ENCODE results near the gene OLFML2A.
A peak's percentile ranks its signal among the peaks of the same experiment; 100 is the strongest.
"Not testable (repeated sequence)": the region's sequence is repeated elsewhere in the genome, so short reads cannot be mapped to it uniquely, and the experiment has no call there.

The OLFML2A gene

GRCh38 chr9:124831642-124832364 is 54.9 kb downstream of the OLFML2A start:
- TF ChIP-seq, protein P1, sequence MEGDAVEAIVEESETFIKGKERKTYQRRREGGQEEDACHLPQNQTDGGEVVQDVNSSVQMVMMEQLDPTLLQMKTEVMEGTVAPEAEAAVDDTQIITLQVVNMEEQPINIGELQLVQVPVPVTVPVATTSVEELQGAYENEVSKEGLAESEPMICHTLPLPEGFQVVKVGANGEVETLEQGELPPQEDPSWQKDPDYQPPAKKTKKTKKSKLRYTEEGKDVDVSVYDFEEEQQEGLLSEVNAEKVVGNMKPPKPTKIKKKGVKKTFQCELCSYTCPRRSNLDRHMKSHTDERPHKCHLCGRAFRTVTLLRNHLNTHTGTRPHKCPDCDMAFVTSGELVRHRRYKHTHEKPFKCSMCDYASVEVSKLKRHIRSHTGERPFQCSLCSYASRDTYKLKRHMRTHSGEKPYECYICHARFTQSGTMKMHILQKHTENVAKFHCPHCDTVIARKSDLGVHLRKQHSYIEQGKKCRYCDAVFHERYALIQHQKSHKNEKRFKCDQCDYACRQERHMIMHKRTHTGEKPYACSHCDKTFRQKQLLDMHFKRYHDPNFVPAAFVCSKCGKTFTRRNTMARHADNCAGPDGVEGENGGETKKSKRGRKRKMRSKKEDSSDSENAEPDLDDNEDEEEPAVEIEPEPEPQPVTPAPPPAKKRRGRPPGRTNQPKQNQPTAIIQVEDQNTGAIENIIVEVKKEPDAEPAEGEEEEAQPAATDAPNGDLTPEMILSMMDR (IDR thresholded peaks at IDR 0.05; ENCODE audit: extremely low read depth, missing control alignments): no peak
- no peak for DNase-seq (ENCODE audit: low spot score)

DNA sequence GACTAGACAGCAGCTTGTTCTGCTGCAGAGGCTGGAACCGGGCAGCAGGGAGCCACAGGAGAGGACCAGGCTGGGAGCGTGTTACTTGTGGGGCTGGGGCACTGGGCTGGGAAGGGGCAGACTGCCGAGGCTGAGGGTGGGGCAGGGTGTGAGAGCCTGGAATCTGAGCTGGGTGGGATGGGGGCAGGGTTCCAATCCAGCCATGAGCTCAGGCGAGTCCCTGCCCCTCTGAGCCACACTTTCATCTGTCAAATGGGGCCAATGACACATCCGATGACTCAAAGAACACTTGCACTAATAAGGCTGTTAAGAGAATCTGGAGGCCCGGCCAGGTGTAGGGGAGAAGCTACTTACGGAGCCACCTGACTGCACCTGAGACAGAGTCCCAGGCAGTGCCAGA is 57.7 kb downstream of the OLFML2A start:
- DNase-seq (ENCODE audit: low spot score): no peak
- TF ChIP-seq, protein P1 (IDR thresholded peaks at IDR 0.05; ENCODE audit: extremely low read depth, missing control alignments): no peak

- no peak for DNase-seq (ENCODE audit: low spot score)
- TF ChIP-seq, protein P1 (IDR thresholded peaks at IDR 0.05; ENCODE audit: extremely low read depth, missing control alignments): no peak
Measured at GRCh38 chr9:124835026-124835557, 58.2 kb downstream of the OLFML2A start.

- not testable (repeated sequence) for DNase-seq (ENCODE audit: low spot score)
Measured at GRCh38 chr9:124838132-124838531, 61.2 kb downstream of the OLFML2A start.

DNA sequence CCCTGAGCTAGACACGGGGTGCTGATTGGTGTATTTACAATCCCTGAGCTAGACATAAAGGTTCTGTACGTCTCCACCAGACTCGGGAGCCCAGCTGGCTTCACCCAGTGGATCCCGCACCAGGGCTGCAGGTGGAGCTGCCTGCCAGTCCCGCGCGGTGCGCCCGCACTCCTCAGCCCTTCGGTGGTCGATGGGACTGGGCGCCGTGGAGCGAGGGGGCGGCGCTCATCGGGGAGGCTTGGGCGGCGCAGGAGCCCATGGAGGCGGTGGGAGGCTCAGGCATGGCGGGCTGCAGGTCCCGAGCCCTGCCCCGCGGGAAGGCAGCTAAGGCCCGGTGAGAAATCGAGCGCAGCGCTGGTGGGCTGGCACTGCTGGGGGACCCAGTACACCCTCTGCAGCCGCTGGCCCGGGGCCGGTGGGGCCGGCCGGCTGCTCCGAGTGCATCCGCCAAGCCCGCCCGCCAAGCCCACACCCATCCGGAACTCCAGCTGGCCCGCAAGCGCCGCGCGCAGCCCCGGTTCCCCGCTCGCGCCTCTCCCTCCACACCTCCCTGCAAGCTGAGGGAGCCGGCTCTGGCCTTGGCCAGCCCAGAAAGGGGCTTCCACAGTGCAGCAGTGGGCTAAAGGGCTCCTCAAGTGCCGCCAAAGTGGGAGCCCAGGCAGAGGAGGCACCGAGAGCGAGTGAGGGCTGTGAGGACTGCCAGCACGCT is 61.8 kb downstream of the OLFML2A start:
- not testable (repeated sequence) for DNase-seq (ENCODE audit: low spot score)

- TF ChIP-seq, protein P1 (IDR thresholded peaks at IDR 0.05; ENCODE audit: extremely low read depth, missing control alignments): peak; percentile 14
- DNase-seq (ENCODE audit: low spot score): no peak
Measured at GRCh38 chr9:124839612-124840299, 62.8 kb downstream of the OLFML2A start.

GRCh38 chr9:124840300-124840833 is 63.4 kb downstream of the OLFML2A start:
- TF ChIP-seq, protein P1 (IDR thresholded peaks at IDR 0.05; ENCODE audit: extremely low read depth, missing control alignments): no peak
- no peak for DNase-seq (ENCODE audit: low spot score)

Data from GM20000 (cell line).